ENCODE measurements around the gene TTC27.
"Not testable (repeated sequence)": the region's sequence is repeated elsewhere in the genome, so short reads cannot be mapped to it uniquely, and the experiment has no call there.

The TTC27 gene

GRCh38 chr2:32805104-32806095 lies 177.6 kb downstream of the TTC27 start:
- no peak for DNase-seq

DNA sequence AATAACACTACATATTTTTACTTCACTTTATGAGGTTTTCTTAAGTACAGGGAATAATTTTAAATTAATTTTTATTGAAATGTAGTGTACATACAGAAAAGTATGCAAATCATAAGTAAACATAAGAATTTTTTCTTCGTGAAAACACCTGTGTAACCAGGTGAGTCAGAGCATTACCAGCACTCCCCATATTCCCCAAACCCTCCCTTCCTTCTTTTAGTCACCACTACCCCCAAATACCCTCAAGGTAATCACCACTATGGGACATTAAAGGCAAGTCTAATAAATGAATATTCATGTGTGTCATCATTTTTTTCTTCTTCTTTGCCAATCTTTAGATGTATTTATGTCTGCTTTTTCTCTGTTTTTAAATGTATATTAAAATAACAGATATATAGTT lies 179.0 kb downstream of the TTC27 start:
- DNase-seq, result no peak

DNA sequence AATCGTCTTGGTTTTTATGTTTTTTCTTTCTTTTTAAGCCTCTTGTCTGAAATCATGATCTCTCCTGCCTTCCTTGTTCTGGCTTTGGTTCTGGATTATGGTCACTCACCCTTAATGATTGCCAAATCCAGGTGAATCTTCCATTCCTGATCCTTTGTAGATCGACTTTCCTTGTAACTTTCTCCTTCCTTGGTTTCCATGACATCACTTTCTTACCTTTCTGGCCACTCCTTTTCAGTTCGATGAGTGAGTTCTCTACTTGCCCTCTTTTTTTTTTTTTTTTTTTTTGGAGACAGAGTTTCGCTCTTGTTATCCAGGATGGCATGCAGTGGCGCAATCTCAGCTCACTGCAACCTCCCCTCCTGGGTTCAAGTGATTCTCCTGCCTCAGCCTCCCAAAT lies 179.8 kb downstream of the TTC27 start:
- no peak for DNase-seq

DNA sequence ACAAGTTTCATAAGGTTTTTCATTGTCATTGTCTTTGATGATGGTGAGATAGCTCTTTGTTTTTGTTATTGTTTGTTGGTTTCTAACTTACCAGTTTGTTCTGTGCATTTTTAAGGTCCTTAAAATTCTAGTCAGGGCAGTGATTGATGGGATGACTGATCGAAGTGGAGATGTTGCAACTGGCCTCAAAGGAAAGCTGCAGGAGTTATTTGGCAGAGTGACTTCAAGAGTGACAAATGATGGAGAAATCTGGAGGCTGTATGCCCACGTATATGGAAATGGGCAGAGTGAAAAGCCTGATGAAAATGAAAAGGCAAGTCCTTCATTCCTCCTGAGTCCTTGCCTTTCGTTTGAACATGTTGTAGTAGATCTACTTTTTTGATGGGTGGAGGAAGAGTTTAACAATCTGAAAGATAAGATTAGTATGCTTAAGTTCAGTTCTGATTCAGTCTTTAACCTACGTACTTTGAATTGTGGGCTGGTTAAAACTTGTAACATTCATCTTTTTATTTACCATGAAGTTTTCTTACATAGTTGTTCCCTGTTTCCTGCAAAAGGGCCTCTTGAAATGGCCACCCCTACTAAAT lies 183.2 kb downstream of the TTC27 start:
- DNase-seq, result no peak

DNA sequence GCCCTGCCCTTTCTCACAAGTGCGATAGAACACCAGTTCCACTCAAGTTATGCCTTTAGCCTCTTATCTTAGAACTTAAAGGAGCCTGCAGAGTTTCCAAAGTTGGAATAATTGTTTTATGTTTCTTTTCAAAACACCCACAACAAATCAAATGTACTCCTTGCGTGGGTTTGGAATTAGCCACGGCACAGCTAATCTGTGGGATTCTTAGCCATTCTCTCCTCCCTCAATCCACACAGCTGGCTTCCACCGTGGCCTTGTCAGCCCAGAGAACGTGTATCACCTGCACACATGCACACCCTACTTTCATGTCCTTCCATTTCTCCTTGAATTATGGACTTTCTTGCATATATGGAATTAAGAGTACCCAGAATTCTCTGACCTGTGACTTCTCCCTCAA lies 183.8 kb downstream of the TTC27 start:
- DNase-seq, result no peak

DNA sequence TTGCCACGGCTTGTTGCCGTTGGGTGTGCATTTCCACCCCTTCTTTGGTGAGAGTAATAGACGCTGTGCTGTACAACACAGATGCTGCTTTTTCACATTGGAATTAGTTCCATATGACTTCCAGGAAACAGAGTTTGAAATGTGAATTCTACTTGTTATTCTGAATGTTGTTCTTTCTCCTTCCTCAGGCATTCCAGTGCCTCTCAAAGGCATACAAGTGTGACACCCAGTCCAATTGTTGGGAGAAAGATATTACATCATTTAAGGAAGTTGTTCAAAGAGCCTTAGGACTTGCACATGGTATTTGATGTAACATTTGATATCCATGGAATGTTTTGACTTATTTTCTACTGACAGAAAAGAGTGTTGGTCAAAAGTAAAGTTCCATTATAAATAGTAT lies 184.5 kb downstream of the TTC27 start:
- no peak for DNase-seq

- no peak for DNase-seq
Measured at GRCh38 chr2:32820088-32820487, 192.2 kb downstream of the TTC27 start.

DNA sequence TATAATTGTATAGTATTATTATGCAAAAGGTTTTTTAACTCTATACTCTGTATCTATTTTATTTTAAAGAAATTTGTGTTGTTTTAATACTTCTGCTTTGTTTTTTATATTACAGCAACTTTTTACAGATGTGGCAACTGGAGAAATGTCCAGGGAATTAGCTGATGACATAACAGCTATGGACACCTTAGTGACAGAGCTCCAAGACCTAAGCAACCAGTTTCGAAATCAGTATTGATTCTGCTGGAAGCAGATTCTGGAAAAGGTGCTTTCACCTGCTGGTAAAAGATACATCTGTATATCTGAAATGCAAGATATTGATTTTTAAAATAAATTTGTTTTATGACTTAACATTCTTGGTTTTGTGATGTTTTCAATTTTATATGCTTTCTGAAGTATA lies 192.9 kb downstream of the TTC27 start:
- no peak for DNase-seq

DNA sequence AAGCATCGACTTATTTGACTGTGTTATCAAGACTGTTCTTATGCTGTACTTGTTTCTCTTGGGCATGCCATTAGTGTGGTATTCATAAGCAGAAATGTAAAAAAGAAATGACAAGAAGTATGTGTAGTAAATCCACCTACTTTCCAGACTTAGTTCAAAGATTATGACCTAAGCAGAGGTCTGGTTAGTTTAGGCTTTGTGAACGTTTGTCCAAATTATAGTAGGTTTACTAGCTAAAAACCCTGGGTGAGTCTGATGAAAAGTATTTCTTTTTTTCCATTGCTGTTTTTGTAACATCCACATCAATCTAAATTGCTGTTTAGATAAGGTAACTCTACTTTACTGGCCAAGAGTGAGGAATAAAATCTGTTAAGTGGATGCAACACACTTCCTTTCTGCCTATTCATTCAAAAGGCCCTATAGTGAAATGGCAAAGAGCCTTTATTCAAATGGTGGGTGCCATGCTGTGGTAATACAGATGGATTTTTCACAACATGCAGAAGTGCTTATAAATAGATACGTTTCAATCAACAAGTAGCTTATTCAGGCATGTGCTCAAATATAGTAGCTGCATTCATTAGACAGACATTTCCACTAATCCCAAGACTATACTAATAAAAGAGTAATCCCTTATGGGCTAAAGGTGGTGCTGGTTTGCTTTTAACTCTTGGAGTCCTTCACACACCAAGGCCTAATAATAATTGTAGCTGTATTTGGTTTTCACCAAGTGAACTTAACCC lies 196.4 kb downstream of the TTC27 start:
- DNase-seq, result no peak

DNA sequence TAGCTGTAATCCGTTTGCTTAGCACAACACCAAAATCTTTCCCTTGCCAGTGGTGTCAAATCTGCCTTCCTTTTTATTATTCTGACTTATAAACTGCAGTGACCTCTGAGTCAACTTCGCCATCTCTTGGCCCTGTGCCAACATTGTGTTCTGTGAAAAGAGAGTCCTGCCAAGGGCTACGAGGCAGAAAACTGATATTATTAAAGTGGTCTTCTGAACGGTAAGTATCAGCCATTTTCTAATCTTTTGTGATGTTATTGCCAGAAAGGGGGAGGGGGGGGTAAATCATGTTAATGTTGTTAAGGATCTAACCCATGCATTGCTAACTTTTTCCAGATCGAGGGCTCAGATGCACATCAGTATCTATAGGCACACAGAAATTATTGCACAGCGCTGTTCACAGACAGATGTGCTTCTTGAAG lies 197.5 kb downstream of the TTC27 start:
- DNase-seq, result peak in 25 of 56 donors; percentile 4 to 76 (median 26)

GRCh38 chr2:32830196-32830595 lies 202.3 kb downstream of the TTC27 start:
- no peak for DNase-seq

DNA sequence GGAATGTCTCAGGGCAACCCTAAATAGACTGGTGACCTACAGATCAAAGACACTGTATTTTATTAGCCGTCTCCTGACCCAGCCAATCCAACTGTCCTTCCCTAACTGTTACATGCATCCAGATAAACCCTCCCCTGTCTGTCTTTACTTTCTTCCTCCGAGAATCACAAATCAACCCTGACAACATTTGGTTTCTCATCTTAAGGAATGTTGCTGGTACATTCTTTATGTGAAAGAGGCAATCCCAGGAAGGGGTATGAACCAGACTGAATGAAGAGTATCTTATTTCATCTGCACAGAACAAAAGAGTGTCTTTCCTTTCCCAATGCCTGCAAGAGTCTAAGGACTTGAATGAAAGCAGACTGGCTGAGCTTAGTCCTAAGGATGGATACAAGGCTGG lies 205.0 kb downstream of the TTC27 start:
- no peak for DNase-seq

- DNase-seq, result no peak
Measured at GRCh38 chr2:32833709-32834108, 205.9 kb downstream of the TTC27 start.

DNA sequence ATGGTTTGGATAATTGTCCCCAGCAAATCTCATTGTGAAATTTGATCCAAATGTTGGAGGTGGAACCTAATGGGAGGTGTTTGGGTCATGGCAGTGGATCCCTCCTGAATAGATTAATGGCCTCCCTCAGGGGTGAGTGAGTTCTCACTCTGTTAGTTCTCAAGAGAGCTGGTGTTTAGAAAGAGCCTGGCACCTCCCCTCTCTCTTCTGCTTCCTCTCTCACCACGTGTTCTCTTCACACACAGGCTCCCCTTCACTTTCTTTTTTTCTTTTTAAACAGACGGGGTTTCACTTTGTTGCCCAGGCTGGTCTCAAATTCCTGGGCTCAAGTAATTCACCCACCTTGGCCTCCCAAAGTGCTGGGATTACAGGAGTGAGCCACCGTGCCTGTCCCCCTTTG lies 207.3 kb downstream of the TTC27 start:
- DNase-seq, result no peak

DNA sequence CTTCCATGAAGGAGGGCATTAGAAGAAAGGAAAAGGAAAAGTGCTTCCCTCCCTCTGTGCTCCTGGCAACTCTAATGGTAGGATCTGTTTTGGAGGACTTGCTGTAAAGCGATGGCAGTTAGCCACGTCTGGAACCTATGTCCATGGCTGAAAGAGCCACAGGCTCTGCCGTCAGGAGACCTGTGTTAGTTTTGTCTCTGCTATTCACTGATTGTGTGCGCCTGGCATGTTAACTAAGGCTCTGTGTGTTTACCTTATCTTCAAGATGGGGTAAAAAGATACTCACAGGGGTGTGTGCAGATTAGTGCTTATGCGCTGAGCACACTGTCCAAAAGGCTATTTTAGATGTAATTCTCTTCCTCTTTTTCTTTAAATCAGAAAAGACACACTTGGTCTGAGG lies 209.1 kb downstream of the TTC27 start:
- no peak for DNase-seq

DNA sequence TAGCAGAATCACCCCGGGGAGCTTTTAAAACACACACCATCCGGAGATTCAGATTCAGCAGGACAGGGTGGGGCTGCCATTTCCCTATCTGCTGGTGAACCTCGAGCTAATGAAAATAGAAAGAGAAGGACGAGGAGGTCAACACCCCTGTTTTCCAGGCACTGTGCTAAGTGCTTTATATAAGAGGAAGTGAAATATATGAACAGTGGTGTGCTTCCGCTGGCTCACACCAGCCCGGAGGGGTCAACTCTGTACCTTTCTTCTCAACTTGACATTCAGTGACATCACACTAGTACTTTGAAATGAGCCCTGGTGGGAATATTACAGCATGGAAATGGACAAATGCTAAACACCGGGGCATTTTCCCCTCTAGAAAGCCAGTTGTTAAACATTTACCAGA lies 210.6 kb downstream of the TTC27 start:
- DNase-seq, result no peak

DNA sequence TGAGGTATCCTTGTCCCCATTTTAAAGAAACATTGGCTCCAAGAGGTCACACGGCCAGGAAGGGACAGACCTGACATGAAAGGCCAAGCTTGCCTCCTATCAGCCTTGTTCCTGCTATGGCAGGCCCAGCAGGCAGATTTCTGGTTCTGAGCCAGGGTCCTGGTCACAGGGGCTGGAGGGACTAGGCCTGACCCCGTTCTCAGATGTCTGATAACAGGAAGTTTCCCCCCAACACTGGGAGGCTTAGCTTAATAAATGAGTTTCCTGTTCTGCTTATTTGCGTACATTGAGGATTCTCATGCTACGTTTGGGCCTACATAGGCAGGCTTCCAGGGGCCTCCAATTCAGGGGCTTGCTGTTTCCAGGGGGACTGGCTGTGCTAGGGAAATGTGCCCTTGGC lies 211.1 kb downstream of the TTC27 start:
- no peak for DNase-seq

DNA sequence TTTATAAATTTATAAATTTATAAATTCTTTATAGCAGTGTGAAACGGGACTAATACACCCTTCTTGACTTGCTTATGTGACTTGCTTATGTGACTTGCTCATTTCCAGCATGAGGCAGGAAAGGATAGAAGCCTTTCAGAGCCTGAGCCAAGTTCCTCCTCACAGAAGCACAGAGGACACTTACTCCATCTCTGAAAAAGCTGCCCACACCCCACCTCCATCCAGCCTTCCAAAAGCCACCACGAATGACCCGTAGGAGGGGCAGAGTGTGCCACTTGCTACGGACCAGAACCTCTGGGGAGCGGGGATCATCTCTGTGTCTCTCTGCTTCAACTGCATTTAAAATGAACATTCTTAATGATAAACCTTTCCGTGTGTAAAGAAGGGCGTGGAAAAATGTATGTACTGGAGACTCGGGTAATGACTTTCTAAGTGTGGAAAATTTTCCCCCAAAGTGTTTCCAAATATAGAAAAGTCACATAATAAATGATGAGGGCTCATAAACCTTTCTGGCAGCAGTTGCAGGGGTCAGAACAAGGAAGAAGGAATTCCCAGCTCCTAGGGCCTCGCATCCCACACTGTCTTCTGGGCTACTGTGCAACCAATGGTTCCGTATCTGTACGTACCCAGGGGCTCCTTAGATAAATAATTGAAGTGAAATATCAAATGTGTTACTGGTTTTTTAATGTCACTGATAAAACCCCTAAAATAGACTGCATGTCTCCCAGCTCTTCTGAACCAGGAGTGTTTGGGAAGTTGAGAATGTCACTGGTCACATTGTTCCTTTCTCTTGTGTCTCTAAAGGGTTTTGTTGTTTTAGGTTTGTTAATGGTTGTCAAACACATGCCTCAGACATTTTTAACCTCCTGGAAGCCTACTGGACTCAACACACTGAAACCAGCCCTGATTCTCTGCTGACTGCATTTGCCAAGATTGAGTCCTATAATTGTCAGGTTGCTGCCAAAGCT lies 214.4 kb downstream of the TTC27 start:
- DNase-seq, result no peak

DNA sequence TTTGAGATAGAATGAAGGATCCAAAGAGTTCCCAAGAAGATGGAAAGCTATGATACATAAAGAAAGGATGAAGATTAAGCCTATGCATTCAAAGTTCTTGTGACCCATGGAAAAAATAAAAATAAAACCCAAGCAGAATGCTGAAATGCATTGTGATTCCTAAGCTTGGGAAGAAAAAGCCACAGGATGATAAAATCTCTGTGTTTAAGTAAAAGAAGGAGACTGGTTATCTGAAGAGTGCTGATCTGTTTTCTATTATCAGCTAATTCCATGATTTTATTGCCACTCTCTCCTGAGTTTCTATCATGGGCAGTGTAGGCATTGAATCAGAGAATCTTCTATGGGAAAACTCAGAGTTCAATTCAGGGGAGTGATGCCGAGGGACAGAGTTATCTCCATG lies 215.8 kb downstream of the TTC27 start:
- no peak for DNase-seq

DNA sequence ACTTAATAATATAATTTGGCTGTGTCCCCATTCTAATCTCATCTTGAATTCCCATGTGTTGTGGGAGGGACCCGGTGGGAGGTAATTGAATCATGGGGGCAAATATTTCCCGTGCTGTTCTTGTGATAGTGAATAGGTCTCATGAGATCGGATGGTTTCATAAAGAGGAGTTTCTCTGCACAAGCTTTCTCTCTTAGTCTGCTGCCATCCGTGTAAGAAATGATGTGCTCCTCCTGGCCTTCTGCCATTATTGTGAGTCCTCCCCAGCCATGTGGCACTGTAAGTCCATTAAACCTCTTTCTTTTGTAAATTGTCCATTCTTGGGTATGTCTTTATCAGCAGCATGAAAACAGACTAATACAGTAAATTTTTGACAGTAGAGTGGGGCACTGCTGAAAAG lies 216.4 kb downstream of the TTC27 start:
- no peak for DNase-seq

DNA sequence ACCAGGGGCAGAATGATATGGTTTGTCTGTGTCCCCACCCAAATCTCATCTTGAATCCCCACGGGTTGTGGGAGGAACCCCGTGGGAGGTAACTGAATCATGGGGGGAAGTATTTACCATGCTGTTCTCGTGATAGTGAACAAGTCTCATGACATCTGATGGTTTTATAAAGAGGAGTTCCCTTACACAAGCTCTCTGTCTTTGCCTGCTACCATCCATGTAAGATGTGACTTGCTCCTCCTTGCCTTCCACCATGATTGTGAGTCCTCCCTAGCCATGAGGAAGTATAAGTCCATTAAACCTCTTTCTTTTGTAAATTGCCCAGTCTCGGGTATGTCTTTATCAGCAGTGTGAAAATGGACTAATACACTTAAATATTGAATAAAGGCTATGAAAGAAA lies 218.4 kb downstream of the TTC27 start:
- DNase-seq, result not testable (repeated sequence)
